Activated CD8-positive, alpha-beta memory T cell treated with anti-CD3 and anti-CD28 coated beads, Interleukin-2, amount 10 ng/mL, durations not matched to agents 7 days and 5 days (primary cell): ENCODE measurements around the gene FUT8. TPM values are rescaled to one million over a fixed set of nuclear protein-coding genes. Genes with fewer than 3 reads are reported as not detected.

Source experiments
- ATAC-seq: fragments of 150-1000 bp; cut with Tn5 transposase; one replicate; pipeline ENCODE4 v1.10.0; 2021; ENCODE audit warnings: moderate library complexity
- CTCF ChIA-PET: fragments of 350-600 bp; sonication (Branson Sonifier 250); formaldehyde crosslinking; loops from one replicate; lab custom pipeline; 2021; ENCODE audit warnings: antibody characterized with exemption; lab: Charles Lee
- DNase-seq: peaks from one replicate; pipeline ENCODE4 v3.0.0-alpha.2; 2020
- H3K27ac Mint-ChIP-seq: one replicate; pipeline ENCODE4 v1.8.0; 2021; ENCODE audit warnings: mild to moderate bottlenecking, mixed read lengths
- H3K27me3 Mint-ChIP-seq: one replicate; pipeline ENCODE4 v1.8.0; 2021; ENCODE audit warnings: mixed read lengths
- H3K36me3 Mint-ChIP-seq: one replicate; pipeline ENCODE4 v1.8.0; 2021; ENCODE audit warnings: mild to moderate bottlenecking, mixed read lengths
- H3K4me1 Mint-ChIP-seq: one replicate; pipeline ENCODE4 v1.8.0; 2021; ENCODE audit warnings: mixed read lengths
- H3K4me3 Mint-ChIP-seq: one replicate; pipeline ENCODE4 v1.8.0; 2021; ENCODE audit warnings: mild to moderate bottlenecking, moderate library complexity, mixed read lengths
- H3K9me3 Mint-ChIP-seq: one replicate; pipeline ENCODE4 v1.8.0; 2022; ENCODE audit warnings: low read depth, mixed read lengths
- total RNA-seq, 2 experiments: library from RNA; stranded (reverse); gene quantifications; one replicate each; pipeline ENCODE4 v1.2.3, GENCODE V29; 2021

FUT8 gene
- total RNA-seq, 2 experiments from 2014 or later = 114 to 161 TPM

- peak; percentile 65 for ATAC-seq
- CTCF ChIA-PET = interaction anchor here (1.1 kb wide), 1 partner anchor 19 kb away, joined by 3 read pairs; no protein-coding TSS in a partner anchor
- Mint-ChIP-seq H3K27me3 (no peaks in the 10 kb centered on the region), H3K9me3 (no peaks in the 10 kb centered on the region), H3K27ac (peak overlapping the region; percentile 70), H3K4me1 (peaks cover 47% of the 10 kb centered on the region), H3K4me3 (no peak overlapping the region), H3K36me3 (peaks cover 42% of the 10 kb centered on the region)
- DNase-seq = no peak
These were observed 57.9 kb downstream of the FUT8 start for GRCh38 chr14:65470404-65470880.

- DNase-seq (no peak), ATAC-seq (peak; percentile 48)
- no peaks in the 10 kb centered on the region for H3K27me3 Mint-ChIP-seq
- CTCF ChIA-PET = interaction anchor here (1.1 to 1.2 kb wide), 3 partner anchors 10 to 57 kb away, joined by 3 read pairs; no protein-coding TSS in a partner anchor
- no peak overlapping the region for H3K4me3 Mint-ChIP-seq
- H3K36me3 Mint-ChIP-seq = peaks cover 36% of the 10 kb centered on the region
- peaks cover 53% of the 10 kb centered on the region for H3K4me1 Mint-ChIP-seq
- H3K27ac Mint-ChIP-seq = peak overlapping the region; percentile 70
- no peaks in the 10 kb centered on the region for H3K9me3 Mint-ChIP-seq
These were observed 58.7 kb downstream of the FUT8 start for GRCh38 chr14:65471038-65471878.

- ATAC-seq = no peak
- Mint-ChIP-seq H3K36me3 (peaks cover 36% of the 10 kb centered on the region), H3K27ac (no peak overlapping the region), H3K9me3 (no peaks in the 10 kb centered on the region), H3K4me1 (peaks cover 60% of the 10 kb centered on the region), H3K27me3 (no peaks in the 10 kb centered on the region), H3K4me3 (no peak overlapping the region)
- CTCF ChIA-PET = interaction anchor here (1.2 kb wide), 1 partner anchor 58 kb away, joined by 3 read pairs; no protein-coding TSS in a partner anchor
- DNase-seq = no peak
These were observed 59.7 kb downstream of the FUT8 start for GRCh38 chr14:65472189-65472588.

GRCh38 chr14:65476273-65476941, 63.9 kb downstream of the FUT8 start:
- H3K36me3 Mint-ChIP-seq = peaks cover 44% of the 10 kb centered on the region
- CTCF ChIA-PET = interaction anchor here (0.9 to 1.3 kb wide), 2 partner anchors 40 to 78 kb away, joined by 3 to 4 read pairs; no protein-coding TSS in a partner anchor
- peaks cover 60% of the 10 kb centered on the region for H3K4me1 Mint-ChIP-seq
- no peaks in the 10 kb centered on the region for H3K9me3 Mint-ChIP-seq
- ATAC-seq (peak; percentile 73), DNase-seq (no peak)
- no peak overlapping the region for H3K4me3 Mint-ChIP-seq
- H3K27me3 Mint-ChIP-seq = no peaks in the 10 kb centered on the region
- H3K27ac Mint-ChIP-seq = peak overlapping the region; percentile 73

GRCh38 chr14:65476942-65477318, 64.4 kb downstream of the FUT8 start:
- no peaks in the 10 kb centered on the region for H3K9me3 Mint-ChIP-seq
- peaks cover 58% of the 10 kb centered on the region for H3K4me1 Mint-ChIP-seq
- H3K27me3 Mint-ChIP-seq = no peaks in the 10 kb centered on the region
- peaks cover 45% of the 10 kb centered on the region for H3K36me3 Mint-ChIP-seq
- DNase-seq (no peak), ATAC-seq (no peak)
- H3K4me3 Mint-ChIP-seq = no peak overlapping the region
- CTCF ChIA-PET = interaction anchor here (0.9 to 1.3 kb wide), 3 partner anchors 11 to 77 kb away, joined by 3 to 4 read pairs (median 4); no protein-coding TSS in a partner anchor
- no peak overlapping the region for H3K27ac Mint-ChIP-seq

- peaks cover 47% of the 10 kb centered on the region for H3K36me3 Mint-ChIP-seq
- no peak for DNase-seq
These were observed 65.5 kb downstream of the FUT8 start for GRCh38 chr14:65478017-65478416.

GRCh38 chr14:65478596-65478995, 66.1 kb downstream of the FUT8 start:
- Mint-ChIP-seq H3K36me3 (peaks cover 46% of the 10 kb centered on the region), H3K27me3 (no peaks in the 10 kb centered on the region)
- ATAC-seq = peak; percentile 87

More at GRCh38 chr14:65478017-65478416, 65.5 kb downstream of the FUT8 start:
- Mint-ChIP-seq H3K4me3 (no peak overlapping the region), H3K4me1 (peaks cover 63% of the 10 kb centered on the region), H3K27ac (no peak overlapping the region), H3K9me3 (no peaks in the 10 kb centered on the region), H3K27me3 (no peaks in the 10 kb centered on the region)
- no peak for ATAC-seq
- CTCF ChIA-PET = interaction anchor here (0.8 to 1.2 kb wide), 3 partner anchors 12 to 190 kb away, joined by 3 to 4 read pairs (median 3); no protein-coding TSS in a partner anchor

GRCh38 chr14:65479386-65479785, 66.9 kb downstream of the FUT8 start:
- no peak for DNase-seq
- peaks cover 45% of the 10 kb centered on the region for H3K36me3 Mint-ChIP-seq
- no peak for ATAC-seq
- H3K9me3 Mint-ChIP-seq = no peaks in the 10 kb centered on the region
- H3K27me3 Mint-ChIP-seq = no peaks in the 10 kb centered on the region
- H3K4me3 Mint-ChIP-seq = no peak overlapping the region
- peaks cover 70% of the 10 kb centered on the region for H3K4me1 Mint-ChIP-seq
- CTCF ChIA-PET = interaction anchor here (0.8 to 1.2 kb wide), 2 partner anchors 10 to 60 kb away, joined by 3 read pairs; no protein-coding TSS in a partner anchor
- peak overlapping the region; percentile 36 for H3K27ac Mint-ChIP-seq

More at GRCh38 chr14:65478596-65478995, 66.1 kb downstream of the FUT8 start:
- no peaks in the 10 kb centered on the region for H3K9me3 Mint-ChIP-seq
- CTCF ChIA-PET = interaction anchor here (0.8 to 1.2 kb wide), 2 partner anchors 11 to 18 kb away, joined by 3 read pairs; no protein-coding TSS in a partner anchor
- peaks cover 67% of the 10 kb centered on the region for H3K4me1 Mint-ChIP-seq
- H3K27ac Mint-ChIP-seq = peak overlapping the region; percentile 32
- H3K4me3 Mint-ChIP-seq = no peak overlapping the region
- no peak for DNase-seq

GRCh38 chr14:65482757-65483438, 70.4 kb downstream of the FUT8 start:
- no peak for DNase-seq
- H3K27ac Mint-ChIP-seq = no peak overlapping the region
- H3K36me3 Mint-ChIP-seq = peaks cover 50% of the 10 kb centered on the region
- ATAC-seq = no peak
- CTCF ChIA-PET = no interaction called here
- no peaks in the 10 kb centered on the region for H3K27me3 Mint-ChIP-seq
- H3K4me3 Mint-ChIP-seq = no peak overlapping the region
- peaks cover 54% of the 10 kb centered on the region for H3K4me1 Mint-ChIP-seq
- H3K9me3 Mint-ChIP-seq = no peaks in the 10 kb centered on the region

GRCh38 chr14:65483647-65484046, 71.1 kb downstream of the FUT8 start:
- Mint-ChIP-seq H3K27me3 (no peaks in the 10 kb centered on the region), H3K4me3 (no peak overlapping the region), H3K27ac (no peak overlapping the region), H3K36me3 (peaks cover 52% of the 10 kb centered on the region), H3K9me3 (no peaks in the 10 kb centered on the region), H3K4me1 (peaks cover 51% of the 10 kb centered on the region)
- CTCF ChIA-PET = no interaction called here
- DNase-seq (no peak), ATAC-seq (no peak)

- Mint-ChIP-seq H3K27ac (no peak overlapping the region), H3K4me1 (peaks cover 38% of the 10 kb centered on the region), H3K27me3 (no peaks in the 10 kb centered on the region), H3K4me3 (no peak overlapping the region), H3K36me3 (peaks cover 38% of the 10 kb centered on the region), H3K9me3 (no peaks in the 10 kb centered on the region)
- no peak for DNase-seq
- no peak for ATAC-seq
- CTCF ChIA-PET = no interaction called here
These were observed 73.0 kb downstream of the FUT8 start for GRCh38 chr14:65485516-65485915.

- DNase-seq (no peak), ATAC-seq (no peak)
- Mint-ChIP-seq H3K36me3 (peaks cover 39% of the 10 kb centered on the region), H3K4me1 (peaks cover 30% of the 10 kb centered on the region), H3K9me3 (no peaks in the 10 kb centered on the region), H3K27ac (no peak overlapping the region), H3K4me3 (no peak overlapping the region), H3K27me3 (no peaks in the 10 kb centered on the region)
- CTCF ChIA-PET = no interaction called here
These were observed 74.3 kb downstream of the FUT8 start for GRCh38 chr14:65486863-65487262.
